ENCODE measurements around the gene CAMK2N1.
A peak's percentile ranks its signal among the peaks of the same experiment; 100 is the strongest.

Gene CAMK2N1

GRCh38 chr1:20530306-20530705 lies 44.3 kb upstream of the CAMK2N1 start:
- Histone ChIP-seq H3K79me1 (replicated peaks; ENCODE audit: low read length, poor library complexity, severe bottlenecking) (no peaks in the 10 kb centered on the region), H3K27ac (ENCODE audit: low read length, poor library complexity, severe bottlenecking) (no peak overlapping the region), H3K4me1 (ENCODE audit: control insufficient read depth, insufficient read depth, low read depth, low read length) (no peaks in the 10 kb centered on the region), H3K23ac (ENCODE audit: low read length in 2 of 2) (no peak overlapping the region), H3K36me3 (ENCODE audit: control insufficient read depth in 1 of 2, insufficient read depth in 2 of 2, low read depth in 1 of 2, low read length in 2 of 2) (no peaks in the 10 kb centered on the region), H2BK15ac (ENCODE audit: low read depth, poor library complexity, severe bottlenecking) (no peak overlapping the region), H2BK120ac (ENCODE audit: low read depth, low read length) (no peak overlapping the region), H3K14ac (ENCODE audit: low read length in 2 of 2) (no peak overlapping the region), H3K4me3 (ENCODE audit: insufficient read depth in 1 of 2, low read depth in 1 of 2, low read length in 2 of 2) (no peak overlapping the region), H3K4me2 (ENCODE audit: low read length, poor library complexity, severe bottlenecking) (no peak overlapping the region), H2AK5ac (ENCODE audit: low read length, severe bottlenecking) (no peak overlapping the region), H3K18ac (ENCODE audit: low read depth in 1 of 2, low read length in 2 of 2) (no peak overlapping the region), H3K27me3 (ENCODE audit: control insufficient read depth in 1 of 2, insufficient read depth in 1 of 2, low read length in 2 of 2) (peaks cover 70 to 73% of the 10 kb centered on the region in 2 experiments), H3K9ac (ENCODE audit: low read length) (no peak overlapping the region), H2BK5ac (ENCODE audit: low read depth, low read length, poor library complexity, severe bottlenecking) (no peak overlapping the region), H2BK12ac (ENCODE audit: low read length in 2 of 2) (no peak overlapping the region), H3K9me3 (ENCODE audit: control insufficient read depth, low read length) (no peaks in the 10 kb centered on the region), H2AFZ (ENCODE audit: low read depth, low read length) (no peak overlapping the region), H4K8ac (ENCODE audit: low read length) (no peak overlapping the region), H4K91ac (ENCODE audit: low read length) (no peak overlapping the region), H3K4ac (ENCODE audit: low read depth in 1 of 2, low read length in 2 of 2) (no peak overlapping the region)
- no peak for DNase-seq
- WGBS, result 67% methylated on average over 8 of the region's 8 CpGs

GRCh38 chr1:20528221-20528620 lies 42.2 kb upstream of the CAMK2N1 start:
- H2BK120ac ChIP-seq (ENCODE audit: low read depth, low read length), result no peak overlapping the region
- no peak overlapping the region for H2BK15ac ChIP-seq (ENCODE audit: low read depth, poor library complexity, severe bottlenecking)
- H3K23ac ChIP-seq (ENCODE audit: low read length in 2 of 2), result no peak overlapping the region
- H3K4me2 ChIP-seq (ENCODE audit: low read length, poor library complexity, severe bottlenecking), result no peak overlapping the region
- H3K9ac ChIP-seq (ENCODE audit: low read length), result no peak overlapping the region
- no peak overlapping the region for H4K8ac ChIP-seq (ENCODE audit: low read length)
- no peaks in the 10 kb centered on the region for H3K4me1 ChIP-seq (ENCODE audit: control insufficient read depth, insufficient read depth, low read depth, low read length)
- H3K9me3 ChIP-seq (ENCODE audit: control insufficient read depth, low read length), result no peaks in the 10 kb centered on the region
- H3K4ac ChIP-seq (ENCODE audit: low read depth in 1 of 2, low read length in 2 of 2), result no peak overlapping the region
- no peak overlapping the region for H3K4me3 ChIP-seq (ENCODE audit: insufficient read depth in 1 of 2, low read depth in 1 of 2, low read length in 2 of 2)
- no peak overlapping the region for H4K91ac ChIP-seq (ENCODE audit: low read length)
- H3K14ac ChIP-seq (ENCODE audit: low read length in 2 of 2), result no peak overlapping the region
- H3K79me1 ChIP-seq (replicated peaks; ENCODE audit: low read length, poor library complexity, severe bottlenecking), result no peaks in the 10 kb centered on the region
- 56% methylated on average over 7 of the region's 7 CpGs for WGBS
- no peak overlapping the region for H3K18ac ChIP-seq (ENCODE audit: low read depth in 1 of 2, low read length in 2 of 2)
- H2AFZ ChIP-seq (ENCODE audit: low read depth, low read length), result no peak overlapping the region
- peaks cover 52 to 53% of the 10 kb centered on the region in 2 experiments for H3K27me3 ChIP-seq (ENCODE audit: control insufficient read depth in 1 of 2, insufficient read depth in 1 of 2, low read length in 2 of 2)
- no peak overlapping the region for H2AK5ac ChIP-seq (ENCODE audit: low read length, severe bottlenecking)
- no peaks in the 10 kb centered on the region for H3K36me3 ChIP-seq (ENCODE audit: control insufficient read depth in 1 of 2, insufficient read depth in 2 of 2, low read depth in 1 of 2, low read length in 2 of 2)
- H2BK5ac ChIP-seq (ENCODE audit: low read depth, low read length, poor library complexity, severe bottlenecking), result no peak overlapping the region
- no peak overlapping the region for H3K27ac ChIP-seq (ENCODE audit: low read length, poor library complexity, severe bottlenecking)
- H2BK12ac ChIP-seq (ENCODE audit: low read length in 2 of 2), result no peak overlapping the region
- no peak for DNase-seq

DNA sequence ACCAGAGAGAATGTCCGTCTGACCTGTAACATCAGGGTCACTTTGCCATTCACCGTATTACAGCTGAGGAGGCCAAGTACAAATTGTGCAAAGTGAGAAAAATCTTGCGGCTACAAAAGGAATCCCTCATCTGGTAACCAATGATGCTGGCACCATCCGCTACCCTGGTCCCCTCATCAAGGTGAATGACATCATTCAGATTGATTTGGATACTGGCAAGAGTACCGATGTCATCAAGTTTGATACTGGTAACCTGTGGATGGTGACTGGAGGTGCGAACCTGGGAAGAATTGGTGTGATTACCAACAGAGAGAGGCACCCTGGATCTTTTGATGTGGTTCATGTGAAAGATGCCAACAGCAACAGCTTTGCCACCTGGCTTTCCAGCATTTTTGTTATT lies 40.3 kb upstream of the CAMK2N1 start:
- H3K4ac ChIP-seq (ENCODE audit: low read depth in 1 of 2, low read length in 2 of 2), result no peak overlapping the region
- no peak overlapping the region for H3K4me2 ChIP-seq (ENCODE audit: low read length, poor library complexity, severe bottlenecking)
- no peak overlapping the region for H3K14ac ChIP-seq (ENCODE audit: low read length in 2 of 2)
- no peak overlapping the region for H4K8ac ChIP-seq (ENCODE audit: low read length)
- 83% methylated on average over 6 of the region's 6 CpGs for WGBS
- H3K9me3 ChIP-seq (ENCODE audit: control insufficient read depth, low read length), result no peaks in the 10 kb centered on the region
- no peaks in the 10 kb centered on the region for H3K36me3 ChIP-seq (ENCODE audit: control insufficient read depth in 1 of 2, insufficient read depth in 2 of 2, low read depth in 1 of 2, low read length in 2 of 2)
- H3K18ac ChIP-seq (ENCODE audit: low read depth in 1 of 2, low read length in 2 of 2), result no peak overlapping the region
- H3K27me3 ChIP-seq (ENCODE audit: control insufficient read depth in 1 of 2, insufficient read depth in 1 of 2, low read length in 2 of 2), result peaks cover 44 to 45% of the 10 kb centered on the region in 2 experiments
- H3K79me1 ChIP-seq (replicated peaks; ENCODE audit: low read length, poor library complexity, severe bottlenecking), result no peaks in the 10 kb centered on the region
- no peaks in the 10 kb centered on the region for H3K4me1 ChIP-seq (ENCODE audit: control insufficient read depth, insufficient read depth, low read depth, low read length)
- H3K23ac ChIP-seq (ENCODE audit: low read length in 2 of 2), result no peak overlapping the region
- H2AK5ac ChIP-seq (ENCODE audit: low read length, severe bottlenecking), result no peak overlapping the region
- no peak overlapping the region for H2BK5ac ChIP-seq (ENCODE audit: low read depth, low read length, poor library complexity, severe bottlenecking)
- no peak overlapping the region for H2BK120ac ChIP-seq (ENCODE audit: low read depth, low read length)
- no peak overlapping the region for H4K91ac ChIP-seq (ENCODE audit: low read length)
- no peak overlapping the region for H3K27ac ChIP-seq (ENCODE audit: low read length, poor library complexity, severe bottlenecking)
- H2BK15ac ChIP-seq (ENCODE audit: low read depth, poor library complexity, severe bottlenecking), result no peak overlapping the region
- H2BK12ac ChIP-seq (ENCODE audit: low read length in 2 of 2), result no peak overlapping the region
- no peak for DNase-seq
- no peak overlapping the region for H2AFZ ChIP-seq (ENCODE audit: low read depth, low read length)
- H3K9ac ChIP-seq (ENCODE audit: low read length), result no peak overlapping the region
- H3K4me3 ChIP-seq (ENCODE audit: insufficient read depth in 1 of 2, low read depth in 1 of 2, low read length in 2 of 2), result no peak overlapping the region

- peak overlapping the region in 1 of 2 experiments; percentile 3 for H2BK12ac ChIP-seq (ENCODE audit: low read length in 2 of 2)
- H3K9ac ChIP-seq (ENCODE audit: low read length), result peak overlapping the region; percentile 60
- H2BK15ac ChIP-seq (ENCODE audit: low read depth, poor library complexity, severe bottlenecking), result no peak overlapping the region
- H3K4me1 ChIP-seq (ENCODE audit: control insufficient read depth, insufficient read depth, low read depth, low read length), result no peaks in the 10 kb centered on the region
- no peak overlapping the region for H3K27ac ChIP-seq (ENCODE audit: low read length, poor library complexity, severe bottlenecking)
- H4K8ac ChIP-seq (ENCODE audit: low read length), result peak overlapping the region; percentile 79
- H2AFZ ChIP-seq (ENCODE audit: low read depth, low read length), result no peak overlapping the region
- H3K4me2 ChIP-seq (ENCODE audit: low read length, poor library complexity, severe bottlenecking), result no peak overlapping the region
- peak; percentile 78 for DNase-seq
- no peak overlapping the region for H3K23ac ChIP-seq (ENCODE audit: low read length in 2 of 2)
- no peaks in the 10 kb centered on the region for H3K79me1 ChIP-seq (replicated peaks; ENCODE audit: low read length, poor library complexity, severe bottlenecking)
- no peak overlapping the region for H2BK120ac ChIP-seq (ENCODE audit: low read depth, low read length)
- peaks cover 10 to 11% of the 10 kb centered on the region in 2 experiments for H3K27me3 ChIP-seq (ENCODE audit: control insufficient read depth in 1 of 2, insufficient read depth in 1 of 2, low read length in 2 of 2)
- H2AK5ac ChIP-seq (ENCODE audit: low read length, severe bottlenecking), result no peak overlapping the region
- no peaks in the 10 kb centered on the region for H3K36me3 ChIP-seq (ENCODE audit: control insufficient read depth in 1 of 2, insufficient read depth in 2 of 2, low read depth in 1 of 2, low read length in 2 of 2)
- H4K91ac ChIP-seq (ENCODE audit: low read length), result no peak overlapping the region
- H3K14ac ChIP-seq (ENCODE audit: low read length in 2 of 2), result no peak overlapping the region
- no peak overlapping the region for H3K4ac ChIP-seq (ENCODE audit: low read depth in 1 of 2, low read length in 2 of 2)
- H3K9me3 ChIP-seq (ENCODE audit: control insufficient read depth, low read length), result no peaks in the 10 kb centered on the region
- H3K4me3 ChIP-seq (ENCODE audit: insufficient read depth in 1 of 2, low read depth in 1 of 2, low read length in 2 of 2), result peak overlapping the region in 1 of 2 experiments; percentile 62
- no peak overlapping the region for H3K18ac ChIP-seq (ENCODE audit: low read depth in 1 of 2, low read length in 2 of 2)
- 29% methylated on average over 14 of the region's 17 CpGs for WGBS
- no peak overlapping the region for H2BK5ac ChIP-seq (ENCODE audit: low read depth, low read length, poor library complexity, severe bottlenecking)
Observed at GRCh38 chr1:20521960-20522861, 36.2 kb upstream of the CAMK2N1 start.
